HepG2 (cell line): Measurements from ENCODE around the gene DLL3. TPM values are rescaled to one million over a fixed set of nuclear protein-coding genes. Genes with fewer than 3 reads are reported as not detected.
A peak's percentile ranks its signal among the peaks of the same experiment; 100 is the strongest.

Source experiments
- AKAP8 ChIP-seq: sonication (generic); formaldehyde crosslinking; IDR thresholded peaks from 2 replicates; pipeline ENCODE4 v1.5.1; 2020; ENCODE audit warnings: mild to moderate bottlenecking, missing genetic modification reagents
- CAMTA2 ChIP-seq: sonication (generic); formaldehyde crosslinking; IDR thresholded peaks from 2 replicates; pipeline ENCODE4 v1.4.0; 2020; ENCODE audit warnings: mild to moderate bottlenecking, missing genetic modification reagents, borderline replicate concordance
- KLF11 ChIP-seq: IDR thresholded peaks from 2 replicates; pipeline ENCODE4 v1.6.1; 2016; ENCODE audit warnings: missing compliant biosample characterization
- MAX ChIP-seq: IDR thresholded peaks from 2 replicates; pipeline ENCODE4 v1.6.1; 2012; ENCODE audit warnings: inconsistent platforms
- NFKBIZ ChIP-seq: IDR thresholded peaks from 2 replicates; pipeline ENCODE4 v1.6.1; 2018; ENCODE audit warnings: missing genetic modification reagents, missing compliant biosample characterization
- NFRKB ChIP-seq: fragments of 450-650 bp; IDR thresholded peaks from 2 replicates; pipeline ENCODE4 v1.6.1; 2017
- NR2F2 ChIP-seq: IDR thresholded peaks from 2 replicates; pipeline ENCODE4 v1.6.1; 2012; ENCODE audit warnings: low read depth, inconsistent platforms, borderline replicate concordance
- POGZ ChIP-seq: sonication (generic); formaldehyde crosslinking; IDR thresholded peaks from 2 replicates; pipeline ENCODE4 v1.4.0; 2020; ENCODE audit warnings: mild to moderate bottlenecking, missing genetic modification reagents
- SMAD1 ChIP-seq: sonication (generic); formaldehyde crosslinking; IDR thresholded peaks from 2 replicates; pipeline ENCODE4 v1.4.0; 2020; ENCODE audit warnings: missing genetic modification reagents, low read depth, mild to moderate bottlenecking, borderline replicate concordance
- SNAI1 ChIP-seq: sonication (generic); formaldehyde crosslinking; IDR thresholded peaks from 2 replicates; pipeline ENCODE4 v1.5.0; 2020; ENCODE audit warnings: mild to moderate bottlenecking, missing genetic modification reagents, borderline replicate concordance
- SNRNP70 ChIP-seq: fragments of 200-400 bp; formaldehyde crosslinking; IDR thresholded peaks from 2 replicates; pipeline ENCODE4 v1.6.1; 2017; ENCODE audit warnings: mild to moderate bottlenecking, low read depth, low read length, moderate library complexity
- SP1 ChIP-seq, 2 experiments: fragments of 450-650 bp in 1 of 2; sonication (generic) in 1 of 2; formaldehyde crosslinking in 1 of 2; IDR thresholded peaks; 2 replicates each; pipeline versions ENCODE4 v1.4.0 to v1.6.1; 2016 to 2020; ENCODE audit warnings: missing genetic modification reagents in 1 of 2
- TSC22D2 ChIP-seq: sonication (generic); formaldehyde crosslinking; IDR thresholded peaks from 2 replicates; pipeline ENCODE4 v1.5.1; 2020; ENCODE audit warnings: missing genetic modification reagents, mild to moderate bottlenecking, borderline replicate concordance
- ZBTB33 ChIP-seq: sonication (generic); formaldehyde crosslinking; IDR thresholded peaks from 2 replicates; pipeline ENCODE4 v1.4.0; 2020; ENCODE audit warnings: missing genetic modification reagents
- ZBTB7B ChIP-seq: sonication (generic); formaldehyde crosslinking; IDR thresholded peaks from 2 replicates; pipeline ENCODE4 v1.4.0; 2020; ENCODE audit warnings: missing genetic modification reagents
- ZC3H4 ChIP-seq: sonication (generic); formaldehyde crosslinking; IDR thresholded peaks from 2 replicates; pipeline ENCODE4 v1.4.0; 2020; ENCODE audit warnings: missing genetic modification reagents, borderline replicate concordance
- ZMAT3 ChIP-seq: sonication (generic); formaldehyde crosslinking; conservative IDR thresholded peaks from 2 replicates; pipeline ENCODE4 v1.7.0; 2021; ENCODE audit warnings: missing genetic modification reagents
- ZNF430 ChIP-seq: sonication (generic); formaldehyde crosslinking; IDR thresholded peaks from 2 replicates; pipeline ENCODE4 v1.9.0; 2021; ENCODE audit warnings: mild to moderate bottlenecking, missing genetic modification reagents
- ZNF460 ChIP-seq: sonication (generic); formaldehyde crosslinking; IDR thresholded peaks from 2 replicates; pipeline ENCODE4 v1.5.1; 2020; ENCODE audit warnings: missing genetic modification reagents, mild to moderate bottlenecking, borderline replicate concordance
- ZNF556 ChIP-seq: sonication (generic); formaldehyde crosslinking; IDR thresholded peaks from 2 replicates; pipeline ENCODE4 v1.4.0; 2020; ENCODE audit warnings: mild to moderate bottlenecking, missing genetic modification reagents, borderline replicate concordance
- ZNF567 ChIP-seq: sonication (generic); formaldehyde crosslinking; IDR thresholded peaks from 2 replicates; pipeline ENCODE4 v1.8.1; 2023; ENCODE audit warnings: mild to moderate bottlenecking, missing genetic modification reagents, borderline replicate concordance
- ZNF614 ChIP-seq: IDR thresholded peaks from 2 replicates; pipeline ENCODE4 v1.6.1; 2018; ENCODE audit warnings: missing biosample characterization, missing genetic modification reagents, inconsistent platforms, borderline replicate concordance
- ZNF616 ChIP-seq: sonication (generic); formaldehyde crosslinking; IDR thresholded peaks from 2 replicates; pipeline ENCODE4 v1.5.0; 2020; ENCODE audit warnings: low read depth, mild to moderate bottlenecking, missing genetic modification reagents
- ZNF777 ChIP-seq: sonication (generic); formaldehyde crosslinking; IDR thresholded peaks from 2 replicates; pipeline ENCODE4 v1.4.0; 2020; ENCODE audit warnings: missing genetic modification reagents
- ZNF780A ChIP-seq: sonication (generic); formaldehyde crosslinking; IDR thresholded peaks from 2 replicates; pipeline ENCODE4 v1.8.0; 2022; ENCODE audit warnings: mild to moderate bottlenecking, missing genetic modification reagents, moderate library complexity
- ZNF816 ChIP-seq: sonication (generic); formaldehyde crosslinking; IDR thresholded peaks from 2 replicates; pipeline ENCODE4 v1.8.0; 2022; ENCODE audit warnings: missing genetic modification reagents, mild to moderate bottlenecking, borderline replicate concordance
- ZNF83 ChIP-seq: sonication (generic); formaldehyde crosslinking; IDR thresholded peaks from 2 replicates; pipeline ENCODE4 v1.4.0; 2020; ENCODE audit warnings: missing genetic modification reagents, mild to moderate bottlenecking, borderline replicate concordance
- polyA plus RNA-seq, 8 experiments: library from polyadenylated mRNA; depleted of rRNA in 3 of 8; stranded (reverse) in 7 of 8; unstranded in 1 of 8; fragments of >200 nt; fragmentation: Illumina TruSeq in 4 of 8; extraction: Trizol in 4 of 8; gene quantifications; 2 replicates each; pipeline versions ENCODE4 v1.2.1 to v1.2.3, GENCODE V29; 2011 to 2016; ENCODE audit warnings: low read depth in 4 of 8, missing spikeins in 1 of 8, mixed read lengths in 1 of 8; ENCODE audit not compliant: insufficient read depth in 1 of 8
- total RNA-seq, 5 experiments: library from RNA; depleted of rRNA; stranded (reverse); fragments of >200 nt; fragmentation: Illumina TruSeq; extraction: Trizol; gene quantifications; 2 replicates each; pipeline ENCODE4 v1.2.3, GENCODE V29; 2016; ENCODE audit warnings: low read depth in 1 of 5
- TF ChIP-seq, protein P1 (sequence below): sonication (generic); formaldehyde crosslinking; IDR thresholded peaks from 2 replicates; pipeline ENCODE4 v1.4.0; 2020; ENCODE audit warnings: missing genetic modification reagents, low read depth, mild to moderate bottlenecking, borderline replicate concordance

The DLL3 gene
- total and polyA plus RNA-seq, 2 of the 13 experiments (the other 11 are each of a cell fraction or from before 2014, with no cell fraction given): 0.35 to 0.55 TPM

GRCh38 chr19:39502640-39503417 is 4.1 kb downstream of the DLL3 start (continued):
- TF ChIP-seq, protein P1, sequence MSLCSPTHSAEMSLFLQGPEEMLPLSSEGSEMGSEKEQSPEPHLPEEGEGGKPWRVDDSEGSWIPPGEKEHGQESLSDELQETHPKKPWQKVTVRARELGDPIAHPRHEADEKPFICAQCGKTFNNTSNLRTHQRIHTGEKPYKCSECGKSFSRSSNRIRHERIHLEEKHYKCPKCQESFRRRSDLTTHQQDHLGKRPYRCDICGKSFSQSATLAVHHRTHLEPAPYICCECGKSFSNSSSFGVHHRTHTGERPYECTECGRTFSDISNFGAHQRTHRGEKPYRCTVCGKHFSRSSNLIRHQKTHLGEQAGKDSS (CRISPR knock-in tag): peak; percentile 94; the same call in 1 of the 2 replicates
- TF ChIP-seq MAX: peak; percentile 99
- no peak for TF ChIP-seq NFRKB
- TF ChIP-seq SMAD1: 0 out of 2 replicates have a peak, but pooled peaks have one; percentile 53
- peak; percentile 93 for TF ChIP-seq ZNF777 (CRISPR knock-in tag)
- TF ChIP-seq SNRNP70: no peak
- TF ChIP-seq CAMTA2 (CRISPR knock-in tag): peak; percentile 93; the same call in 1 of the 2 replicates
- peak; percentile 78; the same call in 1 of the 2 replicates for TF ChIP-seq ZNF556
- TF ChIP-seq ZMAT3: peak; percentile 100
- TF ChIP-seq ZNF83: peak; percentile 89; the same call in 1 of the 2 replicates
- TF ChIP-seq AKAP8 (CRISPR knock-in tag): peak; percentile 71; the same call in 1 of the 2 replicates
- peak; percentile 77; the same call in 1 of the 2 replicates for TF ChIP-seq NFKBIZ (CRISPR knock-in tag)
- peak; percentile 89 for TF ChIP-seq ZNF567 (CRISPR knock-in tag)
- TF ChIP-seq ZNF780A (CRISPR knock-in tag): peak; percentile 93; the same call in 1 of the 2 replicates
- TF ChIP-seq ZNF614 (CRISPR knock-in tag): peak; percentile 51; the same call in 1 of the 2 replicates
- peak; percentile 86 for TF ChIP-seq ZBTB7B (CRISPR knock-in tag)
- 0 out of 2 replicates have a peak, but pooled peaks have one; percentile 40 for TF ChIP-seq SNAI1 (CRISPR knock-in tag)
- peak; percentile 98 for TF ChIP-seq TSC22D2
- no peak for TF ChIP-seq ZNF460 (CRISPR knock-in tag)
- TF ChIP-seq ZNF430 (CRISPR knock-in tag): peak; percentile 93
- no peak for TF ChIP-seq POGZ
- TF ChIP-seq ZC3H4: no peak
- TF ChIP-seq NR2F2: no peak
- peak; percentile 99 for TF ChIP-seq ZNF616 (CRISPR knock-in tag)
- TF ChIP-seq ZNF816 (CRISPR knock-in tag): peak; percentile 88; the same call in 1 of the 2 replicates
- peak; percentile 12; the same call in 1 of the 2 replicates for TF ChIP-seq ZBTB33
- no peak for TF ChIP-seq SP1 (IDR thresholded peaks at IDR 0.05)
- TF ChIP-seq SP1 (CRISPR knock-in tag; IDR thresholded peaks at IDR 0.05): peak; percentile 33; the same call in 1 of the 2 replicates
- TF ChIP-seq KLF11 (CRISPR knock-in tag): 0 out of 2 replicates have a peak, but pooled peaks have one; percentile 54
